ENCODE data around the gene DCLK1. TPM values are rescaled to one million over a fixed set of nuclear protein-coding genes. Genes with fewer than 3 reads are reported as not detected.
A peak's percentile ranks its signal among the peaks of the same experiment; 100 is the strongest.

The DCLK1 gene
- total and polyA plus RNA-seq, 7 donors, result 1.2 to 64.8 (median 10.2) TPM

- intact Hi-C loops (cut with DNase I), result no loop called here
- H3K4me1 ChIP-seq, result peaks cover 5 to 34% (median 24%) of the 10 kb centered on the region in 4 donors
- no peaks in the 10 kb centered on the region for H3K27me3 ChIP-seq
- no peak for DNase-seq
- TF ChIP-seq POLR2AphosphoS5 (IDR thresholded peaks at IDR 0.05) (no peak), POLR2A (IDR thresholded peaks at IDR 0.05) (no peak), EP300 (IDR thresholded peaks at IDR 0.05) (no peak)
- TF ChIP-seq, protein P1, sequence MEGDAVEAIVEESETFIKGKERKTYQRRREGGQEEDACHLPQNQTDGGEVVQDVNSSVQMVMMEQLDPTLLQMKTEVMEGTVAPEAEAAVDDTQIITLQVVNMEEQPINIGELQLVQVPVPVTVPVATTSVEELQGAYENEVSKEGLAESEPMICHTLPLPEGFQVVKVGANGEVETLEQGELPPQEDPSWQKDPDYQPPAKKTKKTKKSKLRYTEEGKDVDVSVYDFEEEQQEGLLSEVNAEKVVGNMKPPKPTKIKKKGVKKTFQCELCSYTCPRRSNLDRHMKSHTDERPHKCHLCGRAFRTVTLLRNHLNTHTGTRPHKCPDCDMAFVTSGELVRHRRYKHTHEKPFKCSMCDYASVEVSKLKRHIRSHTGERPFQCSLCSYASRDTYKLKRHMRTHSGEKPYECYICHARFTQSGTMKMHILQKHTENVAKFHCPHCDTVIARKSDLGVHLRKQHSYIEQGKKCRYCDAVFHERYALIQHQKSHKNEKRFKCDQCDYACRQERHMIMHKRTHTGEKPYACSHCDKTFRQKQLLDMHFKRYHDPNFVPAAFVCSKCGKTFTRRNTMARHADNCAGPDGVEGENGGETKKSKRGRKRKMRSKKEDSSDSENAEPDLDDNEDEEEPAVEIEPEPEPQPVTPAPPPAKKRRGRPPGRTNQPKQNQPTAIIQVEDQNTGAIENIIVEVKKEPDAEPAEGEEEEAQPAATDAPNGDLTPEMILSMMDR (IDR thresholded peaks at IDR 0.05), result no peak
- no peaks in the 10 kb centered on the region for H3K36me3 ChIP-seq
- no peak overlapping the region for H3K27ac ChIP-seq
- no peak overlapping the region for H3K4me3 ChIP-seq
- H3K9me3 ChIP-seq, result peaks cover 0 to 4% (median 0%) of the 10 kb centered on the region in 4 donors
Observed at GRCh38 chr13:35961002-35961401, 170.2 kb downstream of the DCLK1 start.

DNA sequence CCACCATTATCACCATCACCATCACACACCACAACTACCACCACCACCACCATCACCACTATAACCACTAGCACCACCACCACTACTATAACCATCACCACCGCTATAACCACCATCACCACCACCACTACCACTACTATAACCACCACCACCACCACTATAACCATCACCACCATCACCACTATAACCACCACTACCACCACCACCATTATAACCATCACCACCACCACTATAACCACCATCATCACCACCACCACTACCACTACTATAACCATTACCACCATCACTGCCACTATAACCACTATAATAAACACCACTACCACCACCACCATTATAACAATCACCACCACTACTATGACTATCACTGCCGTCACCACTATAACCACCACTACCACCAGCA lies 173.2 kb downstream of the DCLK1 start:
- peaks cover 0 to 39% (median 34%) of the 10 kb centered on the region in 4 donors for H3K4me1 ChIP-seq
- peak overlapping the region; percentile 18 to 64 (median 61) for H3K27ac ChIP-seq
- TF ChIP-seq, protein P1 (IDR thresholded peaks at IDR 0.05), result no peak
- TF ChIP-seq EP300 (IDR thresholded peaks at IDR 0.05), result no peak
- no peaks in the 10 kb centered on the region for H3K36me3 ChIP-seq
- H3K9me3 ChIP-seq, result no peaks in the 10 kb centered on the region
- no peaks in the 10 kb centered on the region for H3K27me3 ChIP-seq
- H3K4me3 ChIP-seq, result no peak overlapping the region
- WGBS, 2 donors, result 94 to 95% methylated on average over 2 of the region's 2 CpGs
- intact Hi-C loops (cut with DNase I), result loop anchor here (5.0 kb wide), 2 partner anchors 171 to 236 kb away; no protein-coding TSS in a partner anchor
- no peak for DNase-seq

DNA sequence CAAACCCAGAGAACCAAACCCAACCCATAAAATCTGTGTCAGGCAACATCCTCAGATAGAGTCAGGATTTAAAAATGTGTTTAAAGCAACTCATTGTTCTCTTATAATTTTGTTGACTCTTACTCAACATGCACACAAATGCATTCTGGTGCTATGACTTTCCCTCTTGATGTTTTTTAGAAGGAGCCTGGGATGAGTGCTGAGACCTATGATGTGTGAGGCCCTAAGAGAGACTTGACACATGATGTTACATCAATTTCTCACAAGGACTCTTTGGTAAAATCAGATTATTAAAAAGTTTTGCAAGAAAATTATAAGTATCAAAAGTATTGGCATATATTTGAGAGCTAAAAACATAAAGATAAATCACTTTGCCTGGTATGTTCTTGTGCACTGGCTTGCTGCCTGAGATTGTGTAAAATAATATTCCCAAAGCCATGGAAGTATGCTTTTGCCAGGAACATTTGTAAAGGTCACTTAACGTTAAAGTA lies 173.9 kb downstream of the DCLK1 start:
- whole genome bisulfite sequencing, 2 donors, result 66 to 78% methylated on average over 1 of the region's 1 CpG
- peak overlapping the region; percentile 57 to 64 (median 61) for H3K27ac ChIP-seq
- TF ChIP-seq EP300 (IDR thresholded peaks at IDR 0.05) (no peak), POLR2AphosphoS5 (IDR thresholded peaks at IDR 0.05) (peak in 2 of 4 donors; percentile 33 to 40)
- H3K4me3 ChIP-seq, result no peak overlapping the region
- no peaks in the 10 kb centered on the region for H3K36me3 ChIP-seq
- no peaks in the 10 kb centered on the region for H3K27me3 ChIP-seq
- no peaks in the 10 kb centered on the region for H3K9me3 ChIP-seq
- no peak for DNase-seq
- H3K4me1 ChIP-seq, result peaks cover 0 to 39% (median 34%) of the 10 kb centered on the region in 4 donors
- intact Hi-C loops (cut with DNase I), result loop anchor here (5.0 kb wide), 2 partner anchors 170 to 235 kb away; no protein-coding TSS in a partner anchor

GRCh38 chr13:35956074-35956473 lies 175.1 kb downstream of the DCLK1 start:
- intact Hi-C loops (cut with DNase I), result loop anchor here (5.0 kb wide), 2 partner anchors 169 to 234 kb away; no protein-coding TSS in a partner anchor
- Histone ChIP-seq H3K27ac (peak overlapping the region; percentile 44 to 64 (median 61)), H3K36me3 (no peaks in the 10 kb centered on the region), H3K27me3 (no peaks in the 10 kb centered on the region), H3K4me1 (peaks cover 0 to 39% (median 34%) of the 10 kb centered on the region in 4 donors), H3K9me3 (no peaks in the 10 kb centered on the region), H3K4me3 (no peak overlapping the region)
- DNase-seq, result no peak
- TF ChIP-seq, protein P1 (IDR thresholded peaks at IDR 0.05), result no peak
- no peak for TF ChIP-seq EP300 (IDR thresholded peaks at IDR 0.05)
- TF ChIP-seq POLR2AphosphoS5 (IDR thresholded peaks at IDR 0.05), result no peak

GRCh38 chr13:35954207-35954560 lies 177.0 kb downstream of the DCLK1 start:
- DNase-seq, result no peak
- 40 to 51% methylated on average over 3 of the region's 3 CpGs for WGBS, 2 donors
- Histone ChIP-seq H3K4me1 (peaks cover 0 to 39% (median 32%) of the 10 kb centered on the region in 4 donors), H3K4me3 (no peak overlapping the region), H3K27ac (peak overlapping the region in 2 of 4 donors; percentile 54 to 55), H3K27me3 (no peaks in the 10 kb centered on the region), H3K9me3 (no peaks in the 10 kb centered on the region), H3K36me3 (no peaks in the 10 kb centered on the region)
- TF ChIP-seq POLR2A (IDR thresholded peaks at IDR 0.05) (no peak), POLR2AphosphoS5 (IDR thresholded peaks at IDR 0.05) (no peak), EP300 (IDR thresholded peaks at IDR 0.05) (no peak)
- TF ChIP-seq, protein P1 (IDR thresholded peaks at IDR 0.05), result no peak
- intact Hi-C loops (cut with DNase I), result loop anchor here (5.0 kb wide), 1 partner anchor 322 kb away; no protein-coding TSS in a partner anchor
